ENCODE data around the gene NFATC4. TPM values are rescaled to one million over a fixed set of nuclear protein-coding genes. Genes with fewer than 3 reads are reported as not detected.
"Not testable (repeated sequence)": the region's sequence is repeated elsewhere in the genome, so short reads cannot be mapped to it uniquely, and the experiment has no call there.

The NFATC4 gene
- total RNA-seq, 2 donors from 2014 or later: 24.8 to 34.1 TPM

GRCh38 chr14:24384169-24384568, 16.2 kb downstream of the NFATC4 start:
- Histone ChIP-seq H3K27me3 (ENCODE audit: control insufficient read depth, insufficient read depth, low read length, poor library complexity, severe bottlenecking) (peaks cover 17% of the 10 kb centered on the region), H3K4me3 (ENCODE audit: low read length) (no peak overlapping the region), H3K4me1 (ENCODE audit: control insufficient read depth, insufficient read depth, low read length) (peaks cover 4% of the 10 kb centered on the region), H3K9me3 (ENCODE audit: control insufficient read depth, low read length) (no peaks in the 10 kb centered on the region), H3K36me3 (ENCODE audit: control insufficient read depth, insufficient read depth, low read length) (no peaks in the 10 kb centered on the region), H3K9ac (ENCODE audit: extremely low read depth, low read length, poor library complexity, severe bottlenecking) (no peak overlapping the region), H3K27ac (ENCODE audit: low read depth, low read length) (no peak overlapping the region)
- TF ChIP-seq CTCF (conservative IDR thresholded peaks at IDR 0.05): no peak
- H3K4me3 Mint-ChIP-seq: no peak overlapping the region
- 89 to 91% methylated on average over 3 to 4 of the region's 4 CpGs for WGBS, 2 experiments (ENCODE audit: insufficient coverage in 1 of 2, insufficient read length in 1 of 2)
- H3K36me3 Mint-ChIP-seq (ENCODE audit: low read depth): no peaks in the 10 kb centered on the region
- peaks cover 17% of the 10 kb centered on the region for H3K4me1 Mint-ChIP-seq
- peak; percentile 7 for DNase-seq
- H3K27me3 Mint-ChIP-seq (ENCODE audit: insufficient read depth): peaks cover 36% of the 10 kb centered on the region
- H3K27ac Mint-ChIP-seq: no peak overlapping the region
- H3K9me3 Mint-ChIP-seq: no peaks in the 10 kb centered on the region

- Mint-ChIP-seq H3K27me3 (ENCODE audit: insufficient read depth) (peaks cover 42% of the 10 kb centered on the region), H3K4me3 (no peak overlapping the region), H3K36me3 (ENCODE audit: low read depth) (no peaks in the 10 kb centered on the region), H3K27ac (no peak overlapping the region), H3K9me3 (no peaks in the 10 kb centered on the region), H3K4me1 (peaks cover 16% of the 10 kb centered on the region)
- Histone ChIP-seq H3K27me3 (ENCODE audit: control insufficient read depth, insufficient read depth, low read length, poor library complexity, severe bottlenecking) (peaks cover 19% of the 10 kb centered on the region), H3K9ac (ENCODE audit: extremely low read depth, low read length, poor library complexity, severe bottlenecking) (no peak overlapping the region), H3K4me1 (ENCODE audit: control insufficient read depth, insufficient read depth, low read length) (peaks cover 4% of the 10 kb centered on the region), H3K36me3 (ENCODE audit: control insufficient read depth, insufficient read depth, low read length) (no peaks in the 10 kb centered on the region), H3K9me3 (ENCODE audit: control insufficient read depth, low read length) (no peaks in the 10 kb centered on the region), H3K27ac (ENCODE audit: low read depth, low read length) (no peak overlapping the region), H3K4me3 (ENCODE audit: low read length) (no peak overlapping the region)
- peak; percentile 0 for DNase-seq
- no peak for TF ChIP-seq CTCF (conservative IDR thresholded peaks at IDR 0.05)
- WGBS, 2 experiments (ENCODE audit: insufficient coverage in 1 of 2, insufficient read length in 1 of 2): 83 to 88% methylated on average over 4 of the region's 4 CpGs
These were observed 17.5 kb downstream of the NFATC4 start for GRCh38 chr14:24385524-24385923.

- H3K27ac Mint-ChIP-seq: no peak overlapping the region
- peaks cover 16% of the 10 kb centered on the region for H3K4me1 Mint-ChIP-seq
- WGBS, 2 experiments (ENCODE audit: insufficient coverage in 1 of 2, insufficient read length in 1 of 2): 94% methylated on average over 2 of the region's 2 CpGs; no CpG with 5 or more reads in 1 of the 2 experiments
- peaks cover 49% of the 10 kb centered on the region for H3K27me3 Mint-ChIP-seq (ENCODE audit: insufficient read depth)
- Histone ChIP-seq H3K9ac (ENCODE audit: extremely low read depth, low read length, poor library complexity, severe bottlenecking) (no peak overlapping the region), H3K4me3 (ENCODE audit: low read length) (no peak overlapping the region), H3K4me1 (ENCODE audit: control insufficient read depth, insufficient read depth, low read length) (peaks cover 4% of the 10 kb centered on the region), H3K27me3 (ENCODE audit: control insufficient read depth, insufficient read depth, low read length, poor library complexity, severe bottlenecking) (peaks cover 28% of the 10 kb centered on the region), H3K9me3 (ENCODE audit: control insufficient read depth, low read length) (no peaks in the 10 kb centered on the region), H3K27ac (ENCODE audit: low read depth, low read length) (no peak overlapping the region), H3K36me3 (ENCODE audit: control insufficient read depth, insufficient read depth, low read length) (no peaks in the 10 kb centered on the region)
- no peak overlapping the region for H3K4me3 Mint-ChIP-seq
- TF ChIP-seq CTCF (conservative IDR thresholded peaks at IDR 0.05): no peak
- no peaks in the 10 kb centered on the region for H3K36me3 Mint-ChIP-seq (ENCODE audit: low read depth)
- no peak for DNase-seq
- no peaks in the 10 kb centered on the region for H3K9me3 Mint-ChIP-seq
These were observed 19.0 kb downstream of the NFATC4 start for GRCh38 chr14:24387009-24387345.

- H3K27me3 Mint-ChIP-seq (ENCODE audit: insufficient read depth): peaks cover 46% of the 10 kb centered on the region
- not testable (repeated sequence) for H3K9me3 Mint-ChIP-seq; H3K9ac ChIP-seq (ENCODE audit: extremely low read depth, low read length, poor library complexity, severe bottlenecking); H3K36me3 ChIP-seq (ENCODE audit: control insufficient read depth, insufficient read depth, low read length); H3K9me3 ChIP-seq (ENCODE audit: control insufficient read depth, low read length); H3K4me3 Mint-ChIP-seq; H3K4me3 ChIP-seq (ENCODE audit: low read length); H3K4me1 ChIP-seq (ENCODE audit: control insufficient read depth, insufficient read depth, low read length); DNase-seq; H3K27ac ChIP-seq (ENCODE audit: low read depth, low read length); H3K27ac Mint-ChIP-seq; H3K36me3 Mint-ChIP-seq (ENCODE audit: low read depth)
- peaks cover 20% of the 10 kb centered on the region for H3K4me1 Mint-ChIP-seq
- WGBS, 2 experiments (ENCODE audit: insufficient coverage in 1 of 2, insufficient read length in 1 of 2): 89 to 99% methylated on average over 4 to 5 of the region's 5 CpGs
- H3K27me3 ChIP-seq (ENCODE audit: control insufficient read depth, insufficient read depth, low read length, poor library complexity, severe bottlenecking): peaks cover 28% of the 10 kb centered on the region
These were observed 19.6 kb downstream of the NFATC4 start for GRCh38 chr14:24387579-24387978.
